Measurements from ENCODE around the gene CTBP1.
"Not testable (repeated sequence)": the region's sequence is repeated elsewhere in the genome, so short reads cannot be mapped to it uniquely, and the experiment has no call there.

The CTBP1 gene

GRCh38 chr4:1293991-1294390 lies 45.1 kb upstream of the CTBP1 start:
- H2AFZ ChIP-seq (ENCODE audit: low read depth, low read length), result no peak overlapping the region
- no peaks in the 10 kb centered on the region for H3K27me3 ChIP-seq (ENCODE audit: low read depth, low read length)
- no peaks in the 10 kb centered on the region for H3K9me3 ChIP-seq (ENCODE audit: insufficient read depth, low read length)
- H3K4me3 ChIP-seq (ENCODE audit: low read length), result no peak overlapping the region
- H3K27ac ChIP-seq (ENCODE audit: low read length), result no peak overlapping the region
- peaks cover 44% of the 10 kb centered on the region for H4K20me1 ChIP-seq (ENCODE audit: insufficient read depth, low read length)
- H3K4me1 ChIP-seq (ENCODE audit: low read length), result peaks cover 18% of the 10 kb centered on the region
- peaks cover 6% of the 10 kb centered on the region for H3K36me3 ChIP-seq (replicated peaks; ENCODE audit: low read depth, low read length)
- H3K4me2 ChIP-seq (ENCODE audit: low read length), result no peak overlapping the region
- H3K79me2 ChIP-seq (ENCODE audit: low read length), result peaks cover 93% of the 10 kb centered on the region
- H3K9ac ChIP-seq (ENCODE audit: low read length), result no peak overlapping the region
- TF ChIP-seq CTCF (IDR thresholded peaks at IDR 0.05; ENCODE audit: low read depth, low read length), result no peak
- no peak for TF ChIP-seq EZH2phosphoT487 (IDR thresholded peaks at IDR 0.05; ENCODE audit: low read depth)

- Histone ChIP-seq H4K20me1 (ENCODE audit: insufficient read depth, low read length) (peaks cover 44% of the 10 kb centered on the region), H3K36me3 (replicated peaks; ENCODE audit: low read depth, low read length) (peaks cover 6% of the 10 kb centered on the region), H3K27me3 (ENCODE audit: low read depth, low read length) (no peaks in the 10 kb centered on the region), H3K79me2 (ENCODE audit: low read length) (peaks cover 89% of the 10 kb centered on the region), H3K9me3 (ENCODE audit: insufficient read depth, low read length) (no peaks in the 10 kb centered on the region), H3K4me2 (ENCODE audit: low read length) (no peak overlapping the region), H3K27ac (ENCODE audit: low read length) (0 out of 2 replicates have a peak overlapping the region, but pooled peaks have one; percentile 4), H3K9ac (ENCODE audit: low read length) (no peak overlapping the region), H2AFZ (ENCODE audit: low read depth, low read length) (no peak overlapping the region), H3K4me1 (ENCODE audit: low read length) (peaks cover 22% of the 10 kb centered on the region), H3K4me3 (ENCODE audit: low read length) (no peak overlapping the region)
- no peak for TF ChIP-seq EZH2phosphoT487 (IDR thresholded peaks at IDR 0.05; ENCODE audit: low read depth)
- TF ChIP-seq CTCF (IDR thresholded peaks at IDR 0.05; ENCODE audit: low read depth, low read length), result no peak
These were observed 44.6 kb upstream of the CTBP1 start for GRCh38 chr4:1293531-1293941.

DNA sequence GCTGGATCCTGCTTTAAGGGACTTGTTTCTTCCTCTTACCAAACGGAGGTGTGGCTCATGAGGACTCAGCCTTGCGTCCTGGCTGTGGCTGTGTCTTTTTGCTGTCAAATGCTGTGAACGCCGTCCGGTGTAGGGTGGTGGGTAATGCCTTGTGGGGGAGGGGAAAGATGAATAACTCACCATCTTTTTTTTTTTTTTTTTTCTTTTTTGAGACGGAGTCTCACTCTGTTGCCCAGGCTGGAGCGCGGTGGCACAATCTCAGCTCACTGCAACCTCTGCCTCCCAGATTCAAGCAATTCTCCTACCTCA lies 43.7 kb upstream of the CTBP1 start:
- not testable (repeated sequence) for H3K9ac ChIP-seq (ENCODE audit: low read length); H3K36me3 ChIP-seq (replicated peaks; ENCODE audit: low read depth, low read length); H3K27ac ChIP-seq (ENCODE audit: low read length); H3K4me3 ChIP-seq (ENCODE audit: low read length); H3K27me3 ChIP-seq (ENCODE audit: low read depth, low read length); H3K9me3 ChIP-seq (ENCODE audit: insufficient read depth, low read length); H3K4me2 ChIP-seq (ENCODE audit: low read length); H2AFZ ChIP-seq (ENCODE audit: low read depth, low read length)
- peaks cover 40% of the 10 kb centered on the region for H4K20me1 ChIP-seq (ENCODE audit: insufficient read depth, low read length)
- peaks cover 22% of the 10 kb centered on the region for H3K4me1 ChIP-seq (ENCODE audit: low read length)
- H3K79me2 ChIP-seq (ENCODE audit: low read length), result peaks cover 80% of the 10 kb centered on the region

DNA sequence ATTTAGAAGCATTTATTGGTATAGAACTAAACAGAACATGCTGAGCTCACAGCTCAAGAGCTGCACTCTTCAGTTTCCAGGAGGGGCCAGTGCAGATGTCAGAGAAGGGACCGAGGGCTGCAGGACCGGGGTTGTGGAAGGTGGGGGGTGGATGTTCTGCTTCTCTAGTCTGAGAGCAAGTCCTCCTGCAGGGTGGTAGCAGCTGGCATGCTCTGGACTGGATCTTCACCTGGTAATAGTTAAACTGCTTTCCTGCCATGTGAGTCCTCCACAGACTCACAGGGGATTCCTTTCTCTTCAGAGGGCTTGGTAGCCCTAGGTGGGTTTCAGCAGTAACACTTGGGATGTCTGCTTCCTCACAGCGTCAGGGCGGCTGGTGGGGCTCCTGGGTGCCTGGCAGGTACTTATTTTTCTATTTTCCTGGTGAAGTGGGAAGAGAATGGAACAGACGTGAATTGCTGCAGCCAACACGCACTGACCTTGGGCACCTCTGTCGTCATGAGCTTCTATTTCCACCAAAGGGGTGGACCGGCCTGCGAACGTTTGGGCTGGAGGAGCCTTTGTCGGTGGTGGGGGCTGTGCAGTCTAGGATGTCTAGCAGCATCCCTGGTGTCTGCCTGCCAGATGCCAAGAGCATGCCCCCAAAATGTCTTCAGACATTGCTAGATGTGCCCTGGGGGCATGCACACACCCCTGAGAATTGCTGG lies 43.2 kb upstream of the CTBP1 start:
- peaks cover 3% of the 10 kb centered on the region for H3K36me3 ChIP-seq (replicated peaks; ENCODE audit: low read depth, low read length)
- no peaks in the 10 kb centered on the region for H3K27me3 ChIP-seq (ENCODE audit: low read depth, low read length)
- H3K27ac ChIP-seq (ENCODE audit: low read length), result no peak overlapping the region
- H3K4me2 ChIP-seq (ENCODE audit: low read length), result peak overlapping the region; percentile 70; the same call in 1 of the 2 replicates
- no peak overlapping the region for H2AFZ ChIP-seq (ENCODE audit: low read depth, low read length)
- no peak overlapping the region for H3K4me3 ChIP-seq (ENCODE audit: low read length)
- no peak overlapping the region for H3K9ac ChIP-seq (ENCODE audit: low read length)
- no peaks in the 10 kb centered on the region for H3K9me3 ChIP-seq (ENCODE audit: insufficient read depth, low read length)
- TF ChIP-seq CTCF (IDR thresholded peaks at IDR 0.05; ENCODE audit: low read depth, low read length) (no peak), EZH2phosphoT487 (IDR thresholded peaks at IDR 0.05; ENCODE audit: low read depth) (no peak)
- peaks cover 39% of the 10 kb centered on the region for H4K20me1 ChIP-seq (ENCODE audit: insufficient read depth, low read length)
- H3K4me1 ChIP-seq (ENCODE audit: low read length), result peaks cover 22% of the 10 kb centered on the region
- H3K79me2 ChIP-seq (ENCODE audit: low read length), result peaks cover 75% of the 10 kb centered on the region
